ENCODE results near the gene SIX1.

SIX1 gene

DNA sequence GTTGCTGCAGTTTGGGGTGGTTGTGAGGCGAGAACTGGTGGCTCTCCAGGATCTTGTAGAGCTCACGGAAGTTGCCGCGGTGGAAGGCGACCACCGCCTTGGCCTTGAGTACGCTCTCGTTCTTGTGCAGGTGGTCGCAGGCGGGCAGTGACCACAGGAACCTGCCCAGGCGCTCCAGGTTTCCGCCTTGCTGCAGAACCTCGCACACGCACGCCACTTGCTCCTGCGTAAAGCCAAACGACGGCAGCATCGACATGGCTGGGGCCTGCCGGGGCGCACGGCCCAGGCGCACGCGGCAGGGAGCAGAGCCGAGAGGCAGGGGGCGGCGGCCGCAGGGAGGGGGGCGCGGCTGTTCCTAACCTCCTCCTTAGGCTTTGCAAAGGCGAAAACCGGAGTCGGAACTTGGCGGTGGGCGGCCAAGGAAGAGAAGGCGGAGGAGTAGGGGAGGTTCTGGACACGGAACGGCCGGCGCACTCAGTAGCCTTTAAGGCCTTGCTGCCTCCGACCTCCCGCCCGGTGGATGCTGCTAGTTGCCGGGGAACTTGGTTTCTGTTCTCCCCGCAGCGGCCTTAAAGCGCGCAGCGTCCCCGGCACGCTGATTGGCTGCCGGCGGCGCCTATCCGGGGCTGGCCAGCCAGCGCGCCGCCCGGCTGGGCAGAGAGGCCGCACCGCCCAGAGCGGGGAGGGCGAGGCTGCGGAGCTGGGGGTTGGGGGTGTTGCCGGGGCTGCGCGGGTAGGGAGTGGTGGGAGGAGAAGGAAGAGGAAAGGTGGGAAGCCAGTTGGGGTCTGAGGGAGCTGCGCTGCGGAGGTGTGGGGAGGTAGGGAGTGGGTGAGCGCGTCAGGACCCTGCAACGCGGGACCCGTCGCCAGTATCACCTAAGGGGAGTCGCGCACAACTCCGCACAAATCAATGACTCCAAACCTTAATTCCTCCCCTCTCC lies at the start of gene SIX1:
SIX1 (minus strand) TSS at position 544 of the 941 bp plus-strand sequence; CDS start at position 256, 288 bp downstream.
- peak; percentile 87 for DNase-seq (ENCODE audit: low spot score)

DNA sequence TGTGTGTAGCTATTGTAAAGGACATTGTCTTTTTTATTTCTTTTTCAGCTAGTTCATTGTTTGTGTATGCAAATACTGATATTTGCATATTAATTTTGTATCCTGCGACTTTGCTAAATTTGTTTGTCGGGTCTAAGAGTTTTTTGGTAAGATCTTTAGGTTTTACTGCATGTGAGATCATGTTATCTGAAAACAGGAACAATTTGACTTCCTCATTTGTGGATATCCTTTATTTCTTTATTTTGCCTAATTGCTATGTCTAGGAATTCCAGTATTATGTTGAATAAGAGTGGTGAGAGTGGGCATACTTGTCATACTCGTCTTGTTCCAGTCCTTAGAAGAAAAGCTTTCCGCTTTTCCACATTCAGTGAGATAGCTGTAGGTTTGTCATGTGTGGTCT lies 46.0 kb upstream of the SIX1 start:
- no peak for DNase-seq (ENCODE audit: low spot score)

DNA sequence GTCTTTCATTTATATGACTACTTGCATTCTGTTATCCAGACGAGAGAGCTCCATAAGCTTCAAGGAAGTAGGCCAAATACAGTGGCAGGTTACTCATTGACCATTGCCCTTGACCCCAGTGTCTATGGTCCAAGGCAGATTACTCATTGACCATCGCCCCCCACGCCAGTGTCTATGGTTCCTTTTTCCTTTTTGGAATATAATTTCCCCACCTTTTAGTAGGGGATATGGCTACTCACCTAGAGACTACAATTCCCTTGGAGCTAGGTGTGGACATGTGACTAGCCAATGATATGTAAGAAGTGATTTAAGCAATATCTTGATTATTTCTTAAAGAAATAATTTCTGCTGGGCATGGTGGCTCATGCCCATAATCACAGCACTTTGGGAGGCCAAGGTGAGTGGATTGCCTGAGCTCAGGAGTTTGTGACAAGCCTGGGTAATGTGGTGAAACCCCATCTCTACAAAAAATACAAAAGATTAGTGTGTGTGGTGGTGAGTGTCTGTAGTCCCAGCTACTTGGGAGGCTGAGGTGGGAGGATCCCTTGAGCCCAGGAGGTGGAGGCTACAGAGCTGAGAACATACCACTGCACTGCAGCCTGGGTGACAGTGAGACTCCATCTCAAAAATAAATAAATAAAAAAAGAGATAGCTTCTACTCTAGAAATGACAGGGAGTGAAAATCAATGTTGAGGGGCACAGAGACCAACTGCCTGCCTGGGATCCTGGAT lies 42.3 kb upstream of the SIX1 start:
- DNase-seq (ENCODE audit: low spot score), result peak; percentile 5

DNA sequence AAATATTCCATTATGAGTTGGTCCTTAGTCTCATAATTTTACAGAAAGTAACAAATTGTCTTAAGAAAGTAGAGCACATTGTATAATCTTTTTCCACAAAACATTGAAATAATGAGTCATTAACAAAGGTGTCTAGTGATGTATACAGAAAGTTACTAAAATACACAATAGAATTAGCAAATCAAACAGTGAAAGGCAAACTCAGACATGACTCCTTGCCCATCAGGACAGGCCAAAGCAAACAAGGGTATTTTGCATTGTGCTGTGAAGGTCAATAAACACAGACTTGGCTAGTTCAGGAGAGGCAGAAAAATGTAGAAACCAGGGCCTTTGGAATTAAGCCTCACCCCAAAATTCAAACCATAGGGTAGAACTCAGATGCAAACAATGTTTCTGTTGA lies 37.6 kb upstream of the SIX1 start:
- DNase-seq (ENCODE audit: low spot score), result no peak

DNA sequence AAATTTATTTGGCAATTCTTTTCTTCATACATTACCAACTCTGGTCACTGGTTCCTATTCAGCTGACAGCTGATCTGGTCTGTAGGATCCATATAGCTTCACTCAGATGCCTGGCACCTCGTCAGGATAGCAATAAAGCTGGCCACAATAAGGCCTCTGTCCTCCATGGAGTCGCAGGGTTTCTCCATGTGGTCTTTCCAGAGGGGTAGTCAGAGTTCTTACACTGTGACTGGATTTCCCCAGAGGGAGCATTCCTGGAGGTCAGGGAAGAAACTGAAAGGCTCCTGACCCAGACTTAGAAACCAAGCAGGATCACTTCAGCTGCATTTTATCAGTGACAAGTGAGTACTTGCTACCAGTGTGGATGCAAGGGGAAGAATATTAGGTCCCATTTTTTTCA lies 34.9 kb upstream of the SIX1 start:
- DNase-seq (ENCODE audit: low spot score), result no peak

DNA sequence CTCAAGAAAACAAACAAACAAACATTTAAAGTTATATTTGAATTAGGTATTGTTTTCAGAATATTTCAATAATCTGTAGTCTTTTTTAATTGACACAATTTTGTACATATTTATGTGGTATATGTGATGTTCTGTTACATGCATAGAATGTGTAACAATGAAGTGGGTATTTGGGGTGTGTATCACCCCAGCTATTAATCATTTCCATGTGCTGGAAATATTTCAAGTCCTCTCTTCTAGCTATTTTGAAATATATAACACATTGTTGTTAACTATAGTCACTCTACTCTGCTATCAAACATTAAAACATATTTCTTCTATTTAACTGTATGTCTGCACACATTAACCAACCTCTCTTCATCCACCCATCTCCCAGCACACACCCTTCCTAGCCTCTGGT lies 32.0 kb upstream of the SIX1 start:
- DNase-seq (ENCODE audit: low spot score), result no peak

DNA sequence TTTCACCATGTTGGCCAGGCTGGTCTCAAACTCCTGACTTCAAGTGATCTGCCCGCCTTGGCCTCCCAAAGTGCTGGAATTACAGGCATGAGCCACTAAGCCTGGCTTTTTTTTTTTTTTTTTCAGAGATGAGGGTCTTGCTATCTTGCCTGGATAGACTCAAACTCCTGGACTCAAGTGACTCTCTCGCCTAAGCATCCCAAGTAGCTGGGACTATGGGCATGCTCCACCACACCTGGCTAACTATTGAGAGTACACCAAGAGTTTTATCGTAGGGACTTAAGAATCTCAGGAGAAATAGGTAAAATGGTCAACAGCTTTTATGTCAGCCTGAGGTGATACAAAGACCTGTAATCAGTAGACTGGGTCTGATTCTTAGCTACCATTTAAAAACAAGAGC lies 31.2 kb upstream of the SIX1 start:
- DNase-seq (ENCODE audit: low spot score), result no peak

DNA sequence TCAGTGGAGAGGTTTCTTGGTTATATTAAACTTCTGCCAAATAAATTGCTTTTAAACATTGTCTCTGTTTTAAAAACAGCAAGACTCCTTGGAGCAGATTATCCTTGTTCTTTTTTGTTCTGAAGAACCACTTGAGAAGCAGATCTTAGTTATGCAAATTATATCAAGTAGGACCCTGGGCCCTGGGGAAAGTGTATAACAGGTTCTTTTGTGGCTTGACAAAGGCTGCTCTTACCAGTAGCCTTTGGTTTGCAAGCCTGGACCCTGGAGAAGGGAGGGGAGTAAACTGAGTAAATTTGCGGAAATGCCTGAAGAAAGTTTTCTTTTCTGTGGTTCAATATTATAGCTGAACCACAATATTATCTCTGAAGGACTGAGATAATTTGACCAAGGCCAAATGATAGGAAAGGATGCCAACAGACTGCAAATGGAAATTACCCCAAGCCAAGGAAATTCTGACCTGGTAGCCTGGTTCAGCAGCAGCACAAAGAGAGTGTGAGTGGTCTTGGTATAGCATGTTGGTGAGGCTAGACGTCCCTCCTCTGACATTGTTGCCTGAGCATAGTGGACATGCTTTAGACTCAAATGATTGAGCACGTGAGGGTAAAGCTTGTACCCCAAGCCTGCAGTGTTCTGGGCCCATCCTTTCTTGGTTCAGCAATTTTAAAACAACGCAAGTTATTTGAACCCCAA lies 30.4 kb upstream of the SIX1 start:
- no peak for DNase-seq (ENCODE audit: low spot score)

DNA sequence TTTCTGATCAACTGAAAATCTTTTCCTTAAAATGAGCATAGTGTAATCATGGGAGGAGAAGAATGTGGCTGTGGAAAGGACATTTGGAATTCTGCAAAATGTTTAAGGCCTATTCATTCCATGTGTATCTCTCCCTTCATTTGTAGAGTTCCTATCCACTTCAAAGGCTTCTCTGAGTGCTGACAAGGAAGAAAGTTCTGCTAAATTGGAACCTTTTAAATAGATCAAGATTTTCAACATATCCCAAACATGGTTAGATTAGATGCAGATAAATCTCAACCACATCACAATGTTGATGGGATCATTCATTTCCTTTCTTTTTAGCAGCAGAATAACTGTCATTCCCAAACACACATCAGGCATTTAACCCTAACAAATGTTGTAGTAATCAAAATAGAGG lies 28.4 kb upstream of the SIX1 start:
- DNase-seq (ENCODE audit: low spot score), result no peak

DNA sequence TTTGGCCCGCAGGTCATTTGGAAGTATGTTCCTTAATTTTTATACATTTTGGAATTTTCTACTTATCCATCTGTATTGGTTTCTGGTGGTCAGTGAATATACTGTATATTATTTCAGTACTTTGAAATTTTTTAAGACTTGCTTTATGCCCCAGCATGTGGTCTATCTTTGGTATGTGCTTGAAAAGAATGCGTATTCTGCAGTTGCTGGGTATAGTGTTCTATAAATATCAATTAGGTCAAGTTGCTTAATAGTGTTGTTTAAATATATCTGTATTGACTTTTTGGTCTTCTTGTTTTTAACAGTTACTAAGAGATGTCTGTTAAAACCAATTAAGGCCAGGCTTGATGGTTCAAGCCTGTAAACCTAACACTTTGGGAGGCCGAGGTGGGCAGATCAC lies 21.7 kb upstream of the SIX1 start:
- no peak for DNase-seq (ENCODE audit: low spot score)

DNA sequence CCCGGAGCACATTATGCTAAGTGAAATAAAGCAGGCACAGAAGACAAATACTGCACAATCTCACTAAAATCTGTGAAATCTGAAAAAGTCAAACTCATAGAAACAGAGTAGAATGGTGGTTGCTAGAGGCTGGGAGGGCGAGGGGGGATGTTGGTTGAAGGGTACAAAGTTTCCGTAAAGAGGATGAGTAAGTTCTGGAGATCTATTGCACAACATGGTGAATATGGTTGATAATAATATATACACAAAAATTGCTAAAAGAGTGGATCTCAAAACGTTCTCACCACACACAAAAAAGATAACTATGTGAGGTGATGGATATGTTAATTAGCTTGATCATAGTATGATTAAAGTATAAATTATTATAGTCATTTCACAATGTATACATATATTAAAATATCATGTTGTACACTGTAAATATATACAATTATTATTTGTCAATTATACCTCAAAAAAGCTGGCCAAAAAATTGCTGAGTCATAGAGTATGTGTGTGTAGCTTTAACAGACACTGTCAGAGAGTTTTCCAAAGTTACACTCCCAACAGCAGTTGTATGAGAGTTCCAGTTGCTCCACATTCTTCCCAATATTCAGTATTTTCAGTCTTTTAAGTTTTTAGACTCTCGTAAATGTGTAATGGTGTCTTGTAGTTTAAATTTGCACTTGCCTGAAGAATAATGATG lies 19.3 kb upstream of the SIX1 start:
- DNase-seq (ENCODE audit: low spot score), result no peak

DNA sequence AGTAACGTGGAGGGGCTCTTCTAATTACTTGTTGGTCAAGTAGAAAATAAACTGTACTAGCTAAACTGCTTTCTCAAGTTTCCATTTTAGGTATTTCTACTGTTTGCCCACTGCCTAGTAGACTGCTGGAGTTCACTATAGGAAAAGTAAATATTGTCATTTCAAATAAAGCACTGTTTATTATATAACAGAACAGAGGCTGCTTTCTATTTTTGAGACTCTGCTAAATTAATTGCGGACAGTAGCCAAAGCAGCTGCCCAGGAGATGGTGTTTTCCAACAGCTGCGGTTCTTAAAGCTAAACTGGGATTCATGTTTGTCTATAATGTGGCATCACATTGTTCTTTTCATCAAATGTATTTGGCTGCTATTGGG lies 15.9 kb upstream of the SIX1 start:
- no peak for DNase-seq (ENCODE audit: low spot score)

DNA sequence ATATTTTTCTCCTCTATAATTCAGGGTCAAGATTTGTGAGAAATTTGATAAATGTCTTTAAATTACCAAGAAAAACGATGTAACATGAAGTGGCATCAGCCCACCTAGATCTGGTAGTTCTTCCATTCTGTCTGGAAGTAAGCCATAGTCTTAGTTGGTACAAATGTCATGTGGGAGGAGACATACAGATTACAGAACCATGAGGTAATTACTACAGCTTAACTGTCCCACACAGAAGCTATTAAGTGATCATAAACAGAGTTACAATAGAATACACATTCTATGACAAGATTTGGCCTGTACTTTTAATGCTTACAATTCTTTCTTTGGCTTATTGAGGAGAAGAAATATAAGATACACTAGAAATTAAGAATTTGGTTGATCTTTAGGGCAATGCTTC lies 13.7 kb upstream of the SIX1 start:
- DNase-seq (ENCODE audit: low spot score), result no peak

DNA sequence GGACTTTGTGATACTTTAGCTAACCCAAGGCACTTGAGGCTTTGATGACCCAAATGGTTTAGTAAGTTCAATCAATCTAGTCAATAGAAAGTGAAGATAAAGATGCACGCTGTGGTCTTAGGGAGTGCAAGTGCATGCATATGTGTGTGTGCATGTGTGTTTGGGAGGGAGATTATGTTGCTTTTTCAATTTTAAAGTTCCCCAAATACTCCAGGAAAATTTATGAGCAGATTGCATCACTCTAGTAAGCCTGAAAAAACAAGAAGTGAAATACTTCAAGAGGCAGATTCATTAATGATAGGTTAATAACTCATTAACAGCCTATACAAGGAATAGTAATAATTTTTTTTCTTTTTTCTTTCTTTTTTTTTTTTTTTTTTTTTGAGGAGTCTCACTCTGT lies 12.4 kb upstream of the SIX1 start:
- DNase-seq (ENCODE audit: low spot score), result no peak

DNA sequence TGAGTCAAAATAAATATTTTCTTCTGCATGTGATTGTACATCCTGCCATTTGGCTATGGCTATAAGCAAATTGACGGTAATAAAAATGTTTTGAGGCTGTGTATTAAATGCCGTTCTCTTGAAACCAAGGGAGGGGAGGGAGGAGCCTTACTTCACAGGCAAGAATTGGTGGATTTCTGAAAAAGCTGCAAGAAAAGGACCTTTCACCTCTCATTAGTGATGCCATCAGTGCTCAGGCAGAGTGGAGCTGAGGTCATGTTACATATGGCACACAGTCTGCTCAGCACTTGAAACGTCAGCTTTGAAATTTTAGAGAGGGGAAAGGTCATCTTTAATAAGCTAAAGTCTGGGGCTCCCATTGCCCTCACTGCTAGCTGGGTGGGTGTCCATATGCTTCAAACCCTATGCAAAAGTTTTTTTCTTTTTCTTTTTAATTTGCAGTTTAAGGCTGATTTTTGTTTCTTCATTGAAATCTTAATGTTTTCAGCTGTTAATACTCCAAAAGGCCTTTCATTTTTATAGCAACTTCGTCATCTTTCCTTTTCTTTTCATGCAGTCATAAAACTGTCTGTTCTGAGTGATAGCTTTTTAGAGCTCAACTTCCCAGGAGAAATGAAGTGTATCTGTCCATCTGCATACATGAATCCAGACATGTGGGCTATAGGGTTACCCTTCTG lies 9.8 kb upstream of the SIX1 start:
- DNase-seq (ENCODE audit: low spot score), result no peak

DNA sequence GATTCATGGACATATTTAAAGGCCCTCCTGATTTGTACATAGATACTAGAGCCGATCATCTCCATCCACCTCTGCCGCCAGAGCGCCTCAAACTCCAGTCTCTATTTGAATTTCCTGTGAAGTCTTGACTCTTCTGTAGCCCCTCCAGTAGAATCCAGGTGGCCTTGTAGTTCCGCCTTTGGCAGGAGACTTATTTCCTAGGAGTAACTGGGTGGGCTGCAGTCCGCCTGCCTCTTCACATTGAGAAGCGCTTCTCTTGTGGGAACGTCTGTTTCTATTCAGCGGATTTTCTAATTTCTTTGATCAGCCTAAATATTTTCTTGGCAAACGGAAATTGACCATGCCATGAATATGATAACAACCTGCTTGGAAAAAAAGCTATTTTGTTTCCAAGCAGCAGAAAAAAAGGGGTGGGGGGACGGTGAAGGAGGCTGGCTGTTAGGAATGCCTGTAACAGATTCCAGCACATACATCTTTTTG lies 9.0 kb upstream of the SIX1 start:
- DNase-seq (ENCODE audit: low spot score), result no peak

DNA sequence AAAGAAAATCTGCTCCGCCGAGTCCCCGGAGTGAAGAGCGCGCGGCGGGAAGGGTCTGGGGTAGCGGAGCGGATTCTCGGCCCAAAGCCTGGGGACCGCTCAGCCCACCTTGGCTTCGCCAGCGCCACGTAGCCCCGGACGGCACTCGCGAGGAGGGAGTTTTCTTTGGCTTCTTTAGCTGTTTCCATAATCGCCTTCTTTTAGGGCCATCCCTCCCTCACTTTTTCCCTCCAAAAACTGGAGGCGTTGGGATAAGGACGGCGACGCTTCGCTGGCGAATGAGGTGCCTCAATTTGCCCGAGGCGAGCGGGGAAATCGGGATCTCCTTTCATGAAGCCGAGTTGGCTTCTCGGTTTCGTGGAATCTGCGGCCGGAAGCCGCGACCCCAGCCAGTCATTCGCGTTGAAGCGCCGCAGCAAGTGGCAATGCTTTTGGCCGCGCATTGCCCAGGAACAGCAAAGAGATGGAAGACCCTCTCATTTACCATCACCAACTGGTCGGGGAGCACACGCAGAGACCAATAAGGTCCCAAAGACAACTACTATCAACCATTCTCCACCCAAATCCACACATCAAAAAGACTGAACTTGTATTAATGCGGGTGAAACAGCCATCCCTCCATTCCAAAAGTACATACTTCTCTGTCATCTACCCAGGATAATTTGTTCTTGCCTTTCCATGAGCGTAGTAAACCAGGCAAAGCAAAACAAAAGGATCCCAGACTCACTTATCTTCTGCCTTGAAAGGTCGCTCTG lies 8.4 kb upstream of the SIX1 start:
- DNase-seq (ENCODE audit: low spot score), result no peak

DNA sequence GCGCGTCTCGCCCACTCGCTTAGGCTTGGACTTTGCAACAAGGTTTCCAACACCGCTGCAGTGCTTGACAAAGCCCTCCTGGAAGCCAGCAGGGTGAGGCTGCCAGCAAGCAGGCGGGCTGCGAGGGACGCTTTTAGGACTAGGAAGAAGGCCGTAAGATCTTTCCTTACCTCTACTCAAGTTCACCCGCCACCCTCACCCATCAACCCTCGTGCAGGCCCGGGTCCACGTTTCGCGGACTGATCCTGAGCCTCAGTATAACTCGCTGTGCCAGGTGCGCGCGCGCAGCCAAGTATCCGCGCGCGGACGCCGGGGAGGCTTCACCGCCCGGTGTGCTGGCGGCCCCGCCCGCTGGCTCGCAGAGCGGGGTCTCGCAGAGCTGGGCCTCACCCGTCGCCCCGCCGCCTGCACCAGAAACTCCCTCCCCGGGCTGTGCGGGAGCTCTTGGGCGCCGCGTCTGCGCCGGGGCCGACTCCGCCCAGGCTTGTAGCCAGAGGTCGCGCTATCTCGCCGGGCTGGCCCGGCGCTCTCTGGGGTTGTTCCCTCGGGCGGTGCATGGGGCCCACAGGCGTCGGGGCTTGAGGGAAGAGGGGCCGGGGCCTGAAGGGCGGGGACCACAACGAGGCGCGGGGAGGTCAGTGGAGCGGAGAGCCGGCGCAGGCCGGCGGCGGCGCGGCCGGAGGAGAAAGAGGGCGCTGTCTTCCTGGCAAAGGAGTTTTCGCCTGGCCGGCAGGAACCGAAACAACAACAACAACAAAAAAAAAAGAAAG lies 7.6 kb upstream of the SIX1 start:
- DNase-seq (ENCODE audit: low spot score), result peak; percentile 81

DNA sequence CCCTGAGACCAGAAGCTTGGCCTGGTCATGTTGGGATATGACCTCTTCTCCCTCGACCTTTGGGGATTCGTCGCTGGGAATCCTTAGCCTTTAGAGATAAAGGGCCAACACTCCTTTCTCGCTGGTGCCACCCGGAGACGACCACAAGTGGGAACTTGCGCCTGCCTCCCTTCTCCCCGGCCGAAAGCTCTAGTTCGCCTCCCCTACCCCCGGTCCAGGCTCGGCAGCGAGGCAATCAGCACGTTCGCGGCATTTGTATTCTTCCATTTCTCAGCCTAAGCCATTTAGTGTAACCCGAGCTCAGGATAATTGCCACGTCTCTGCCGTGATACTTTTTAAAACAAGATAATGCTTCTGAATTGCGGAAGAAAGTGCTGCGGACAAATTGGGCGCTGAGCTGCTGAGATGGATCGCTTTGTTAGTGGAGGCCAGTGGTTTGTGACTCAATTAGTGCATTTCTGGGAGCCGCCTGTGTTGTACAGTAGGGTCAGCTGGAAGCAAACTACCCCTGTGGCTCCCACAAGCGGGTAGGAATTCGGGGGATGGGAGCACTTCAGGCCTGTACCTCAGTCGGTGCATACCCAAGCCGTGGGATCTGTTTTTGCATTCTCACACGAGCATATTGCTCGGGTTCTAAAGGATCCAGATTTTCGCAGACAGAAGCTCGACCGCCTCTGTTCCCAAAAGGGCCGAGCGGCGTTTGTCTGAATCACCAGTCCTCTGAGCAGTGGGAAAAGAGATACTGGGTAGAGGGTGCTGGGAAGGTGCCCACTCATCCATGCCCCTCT lies 6.8 kb upstream of the SIX1 start:
- no peak for DNase-seq (ENCODE audit: low spot score)

Measured in kidney tubule cell (primary cell).